Measurements from ENCODE around the gene CYP4F2.
"Not testable (repeated sequence)": the region's sequence is repeated elsewhere in the genome, so short reads cannot be mapped to it uniquely, and the experiment has no call there.

Gene CYP4F2

GRCh38 chr19:15860522-15860921, 37.4 kb downstream of the CYP4F2 start:
- DNase-seq (ENCODE audit: low read depth in 1 of 2, low spot score in 1 of 2) = no peak

- DNase-seq (ENCODE audit: low read depth in 1 of 2, low spot score in 1 of 2) = no peak
Observed at GRCh38 chr19:15859187-15859586, 38.7 kb downstream of the CYP4F2 start.

- no peak for DNase-seq (ENCODE audit: low read depth in 1 of 2, low spot score in 1 of 2)
Observed at GRCh38 chr19:15850385-15850784, 47.5 kb downstream of the CYP4F2 start.

- DNase-seq (ENCODE audit: low read depth in 1 of 2, low spot score in 1 of 2) = no peak
Observed at GRCh38 chr19:15846923-15847322, 51.0 kb downstream of the CYP4F2 start.

- DNase-seq (ENCODE audit: low read depth in 1 of 2, low spot score in 1 of 2) = not testable (repeated sequence)
Observed at GRCh38 chr19:15843894-15844222, 54.0 kb downstream of the CYP4F2 start.

- no peak for DNase-seq (ENCODE audit: low read depth in 1 of 2, low spot score in 1 of 2)
Observed at GRCh38 chr19:15843203-15843893, 54.5 kb downstream of the CYP4F2 start.

GRCh38 chr19:15841875-15842569, 55.9 kb downstream of the CYP4F2 start:
- no peak for DNase-seq (ENCODE audit: low read depth in 1 of 2, low spot score in 1 of 2)

- no peak for DNase-seq (ENCODE audit: low read depth in 1 of 2, low spot score in 1 of 2)
Observed at GRCh38 chr19:15840833-15841232, 57.0 kb downstream of the CYP4F2 start.

GRCh38 chr19:15839888-15840287, 58.0 kb downstream of the CYP4F2 start:
- not testable (repeated sequence) for DNase-seq (ENCODE audit: low read depth in 1 of 2, low spot score in 1 of 2)

- DNase-seq (ENCODE audit: low read depth in 1 of 2, low spot score in 1 of 2) = no peak
Observed at GRCh38 chr19:15838351-15838750, 59.5 kb downstream of the CYP4F2 start.

GRCh38 chr19:15837221-15837731, 60.6 kb downstream of the CYP4F2 start:
- DNase-seq (ENCODE audit: low read depth in 1 of 2, low spot score in 1 of 2) = no peak

- DNase-seq (ENCODE audit: low read depth in 1 of 2, low spot score in 1 of 2) = peak; percentile 86 to 89
Observed at GRCh38 chr19:15836330-15837220, 61.3 kb downstream of the CYP4F2 start.

GRCh38 chr19:15835565-15836329, 62.1 kb downstream of the CYP4F2 start:
- DNase-seq (ENCODE audit: low read depth in 1 of 2, low spot score in 1 of 2) = peak; percentile 16 to 31

- not testable (repeated sequence) for DNase-seq (ENCODE audit: low read depth in 1 of 2, low spot score in 1 of 2)
Observed at GRCh38 chr19:15834232-15834631, 63.6 kb downstream of the CYP4F2 start.

- no peak for DNase-seq (ENCODE audit: low read depth in 1 of 2, low spot score in 1 of 2)
Observed at GRCh38 chr19:15831626-15832025, 66.2 kb downstream of the CYP4F2 start.

GRCh38 chr19:15829786-15830185, 68.1 kb downstream of the CYP4F2 start:
- DNase-seq (ENCODE audit: low read depth in 1 of 2, low spot score in 1 of 2) = no peak

GRCh38 chr19:15829306-15829698, 68.6 kb downstream of the CYP4F2 start:
- DNase-seq (ENCODE audit: low read depth in 1 of 2, low spot score in 1 of 2) = no peak

GRCh38 chr19:15828611-15829305, 69.1 kb downstream of the CYP4F2 start:
- not testable (repeated sequence) for DNase-seq (ENCODE audit: low read depth in 1 of 2, low spot score in 1 of 2)

GRCh38 chr19:15828121-15828610, 69.7 kb downstream of the CYP4F2 start:
- no peak for DNase-seq (ENCODE audit: low read depth in 1 of 2, low spot score in 1 of 2)

Data from activated T-helper 1 cell treated with anti-CD3 and anti-CD28 coated beads, Interleukin-2, amount 50 U/mL, for 16 hours (primary cell).